K562 (cell line): ENCODE results near the gene LYZL4.

Experiments
- TF ChIP-seq, protein P1 (sequence below): sonication (generic); formaldehyde crosslinking; IDR thresholded peaks from 2 replicates; pipeline ENCODE4 v1.8.1; 2022; ENCODE audit warnings: missing genetic modification reagents
- TF ChIP-seq, protein P2 (sequence below), 3 experiments: IDR thresholded peaks in 2 of 3; conservative IDR thresholded peaks in 1 of 3; 2 replicates each; pipeline ENCODE4 v1.5.1; 2011 to 2012; ENCODE audit warnings: low read length in 3 of 3, mild to moderate bottlenecking in 3 of 3, control low read depth in 2 of 3, improper control_type of control experiment in 1 of 3, inconsistent platforms in 1 of 3, low read depth in 1 of 3, mixed read lengths in 1 of 3, moderate library complexity in 1 of 3; ENCODE audit not compliant: insufficient read depth in 2 of 3
- TF ChIP-seq, protein P3 (sequence below), 2 experiments: fragments of 450-650 bp; IDR thresholded peaks; 2 replicates each; pipeline ENCODE4 v1.6.1; 2018; ENCODE audit warnings: mild to moderate bottlenecking in 2 of 2, low read depth in 1 of 2; ENCODE audit not compliant: partially characterized antibody in 2 of 2

DNA sequence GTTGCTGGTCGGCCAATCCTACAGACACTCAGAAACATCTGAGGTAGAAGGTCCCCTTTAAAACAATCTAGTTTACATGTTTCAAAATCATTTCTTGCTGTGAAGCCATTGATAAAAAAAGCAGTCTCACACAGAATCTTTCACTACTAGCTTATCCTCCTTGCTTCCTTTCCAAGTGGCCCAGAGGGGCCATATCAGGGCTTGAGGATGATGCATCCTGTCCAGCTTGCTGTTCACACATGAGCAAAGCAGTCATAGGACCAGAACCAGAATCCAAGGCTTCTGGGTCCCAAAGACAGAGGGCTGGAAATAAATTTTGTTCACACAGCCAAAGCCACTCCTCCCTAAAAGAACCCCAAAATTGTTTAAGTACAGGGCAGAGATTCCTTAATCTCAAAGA is 9.2 kb upstream of the LYZL4 start:
- TF ChIP-seq, protein P1, sequence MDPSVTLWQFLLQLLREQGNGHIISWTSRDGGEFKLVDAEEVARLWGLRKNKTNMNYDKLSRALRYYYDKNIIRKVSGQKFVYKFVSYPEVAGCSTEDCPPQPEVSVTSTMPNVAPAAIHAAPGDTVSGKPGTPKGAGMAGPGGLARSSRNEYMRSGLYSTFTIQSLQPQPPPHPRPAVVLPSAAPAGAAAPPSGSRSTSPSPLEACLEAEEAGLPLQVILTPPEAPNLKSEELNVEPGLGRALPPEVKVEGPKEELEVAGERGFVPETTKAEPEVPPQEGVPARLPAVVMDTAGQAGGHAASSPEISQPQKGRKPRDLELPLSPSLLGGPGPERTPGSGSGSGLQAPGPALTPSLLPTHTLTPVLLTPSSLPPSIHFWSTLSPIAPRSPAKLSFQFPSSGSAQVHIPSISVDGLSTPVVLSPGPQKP: no peak
- TF ChIP-seq, protein P2, sequence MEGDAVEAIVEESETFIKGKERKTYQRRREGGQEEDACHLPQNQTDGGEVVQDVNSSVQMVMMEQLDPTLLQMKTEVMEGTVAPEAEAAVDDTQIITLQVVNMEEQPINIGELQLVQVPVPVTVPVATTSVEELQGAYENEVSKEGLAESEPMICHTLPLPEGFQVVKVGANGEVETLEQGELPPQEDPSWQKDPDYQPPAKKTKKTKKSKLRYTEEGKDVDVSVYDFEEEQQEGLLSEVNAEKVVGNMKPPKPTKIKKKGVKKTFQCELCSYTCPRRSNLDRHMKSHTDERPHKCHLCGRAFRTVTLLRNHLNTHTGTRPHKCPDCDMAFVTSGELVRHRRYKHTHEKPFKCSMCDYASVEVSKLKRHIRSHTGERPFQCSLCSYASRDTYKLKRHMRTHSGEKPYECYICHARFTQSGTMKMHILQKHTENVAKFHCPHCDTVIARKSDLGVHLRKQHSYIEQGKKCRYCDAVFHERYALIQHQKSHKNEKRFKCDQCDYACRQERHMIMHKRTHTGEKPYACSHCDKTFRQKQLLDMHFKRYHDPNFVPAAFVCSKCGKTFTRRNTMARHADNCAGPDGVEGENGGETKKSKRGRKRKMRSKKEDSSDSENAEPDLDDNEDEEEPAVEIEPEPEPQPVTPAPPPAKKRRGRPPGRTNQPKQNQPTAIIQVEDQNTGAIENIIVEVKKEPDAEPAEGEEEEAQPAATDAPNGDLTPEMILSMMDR (IDR thresholded peaks at IDR 0.05 in 2 of 3, conservative IDR thresholded peaks at IDR 0.05 in 1 of 3; ENCODE audit: insufficient read depth in 2 of 3, low read depth in 1 of 3, low read length in 3 of 3): no peak
- TF ChIP-seq, protein P3, sequence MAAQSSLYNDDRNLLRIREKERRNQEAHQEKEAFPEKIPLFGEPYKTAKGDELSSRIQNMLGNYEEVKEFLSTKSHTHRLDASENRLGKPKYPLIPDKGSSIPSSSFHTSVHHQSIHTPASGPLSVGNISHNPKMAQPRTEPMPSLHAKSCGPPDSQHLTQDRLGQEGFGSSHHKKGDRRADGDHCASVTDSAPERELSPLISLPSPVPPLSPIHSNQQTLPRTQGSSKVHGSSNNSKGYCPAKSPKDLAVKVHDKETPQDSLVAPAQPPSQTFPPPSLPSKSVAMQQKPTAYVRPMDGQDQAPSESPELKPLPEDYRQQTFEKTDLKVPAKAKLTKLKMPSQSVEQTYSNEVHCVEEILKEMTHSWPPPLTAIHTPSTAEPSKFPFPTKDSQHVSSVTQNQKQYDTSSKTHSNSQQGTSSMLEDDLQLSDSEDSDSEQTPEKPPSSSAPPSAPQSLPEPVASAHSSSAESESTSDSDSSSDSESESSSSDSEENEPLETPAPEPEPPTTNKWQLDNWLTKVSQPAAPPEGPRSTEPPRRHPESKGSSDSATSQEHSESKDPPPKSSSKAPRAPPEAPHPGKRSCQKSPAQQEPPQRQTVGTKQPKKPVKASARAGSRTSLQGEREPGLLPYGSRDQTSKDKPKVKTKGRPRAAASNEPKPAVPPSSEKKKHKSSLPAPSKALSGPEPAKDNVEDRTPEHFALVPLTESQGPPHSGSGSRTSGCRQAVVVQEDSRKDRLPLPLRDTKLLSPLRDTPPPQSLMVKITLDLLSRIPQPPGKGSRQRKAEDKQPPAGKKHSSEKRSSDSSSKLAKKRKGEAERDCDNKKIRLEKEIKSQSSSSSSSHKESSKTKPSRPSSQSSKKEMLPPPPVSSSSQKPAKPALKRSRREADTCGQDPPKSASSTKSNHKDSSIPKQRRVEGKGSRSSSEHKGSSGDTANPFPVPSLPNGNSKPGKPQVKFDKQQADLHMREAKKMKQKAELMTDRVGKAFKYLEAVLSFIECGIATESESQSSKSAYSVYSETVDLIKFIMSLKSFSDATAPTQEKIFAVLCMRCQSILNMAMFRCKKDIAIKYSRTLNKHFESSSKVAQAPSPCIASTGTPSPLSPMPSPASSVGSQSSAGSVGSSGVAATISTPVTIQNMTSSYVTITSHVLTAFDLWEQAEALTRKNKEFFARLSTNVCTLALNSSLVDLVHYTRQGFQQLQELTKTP (IDR thresholded peaks at IDR 0.05; ENCODE audit: low read depth in 1 of 2, partially characterized antibody in 2 of 2): no peak
